ENCODE data around the gene ASPDH.
A peak's percentile ranks its signal among the peaks of the same experiment; 100 is the strongest.

The ASPDH gene

GRCh38 chr19:50513746-50514345 is at the start of gene ASPDH:
Gene ASPDH (minus strand): TSS chr19:50513913. CDS start chr19:50513823, 90 bp downstream.
- DNase-seq, result no peak

- no peak for DNase-seq
Observed at GRCh38 chr19:50562996-50563395, 49.3 kb upstream of the ASPDH start.

DNA sequence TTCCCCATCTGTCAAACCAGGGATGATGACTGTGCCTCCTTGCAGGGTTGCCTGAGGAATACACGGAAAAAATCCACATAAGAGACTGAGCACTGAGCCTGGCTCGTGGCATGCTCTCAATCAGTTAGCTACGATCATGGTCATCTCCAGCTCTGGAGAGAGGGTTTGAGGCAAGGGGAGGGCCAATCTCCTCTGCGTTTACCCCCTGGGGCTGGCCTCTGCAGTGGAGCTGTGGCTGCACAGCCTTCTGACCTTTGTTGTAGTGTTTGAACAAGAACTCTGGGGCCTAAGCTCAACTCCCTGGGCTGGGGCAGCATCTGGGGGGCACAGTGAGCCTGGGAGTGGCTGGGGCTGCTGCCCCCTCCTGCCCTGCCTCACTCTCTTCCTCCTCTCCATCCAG is 48.6 kb upstream of the ASPDH start:
- no peak for DNase-seq

- no peak for DNase-seq
Observed at GRCh38 chr19:50559636-50560035, 45.9 kb upstream of the ASPDH start.

- DNase-seq, result no peak
Observed at GRCh38 chr19:50558449-50558848, 44.7 kb upstream of the ASPDH start.

- DNase-seq, result no peak
Observed at GRCh38 chr19:50558039-50558438, 44.3 kb upstream of the ASPDH start.

- no peak for DNase-seq
Observed at GRCh38 chr19:50557009-50557613, 43.4 kb upstream of the ASPDH start.

DNA sequence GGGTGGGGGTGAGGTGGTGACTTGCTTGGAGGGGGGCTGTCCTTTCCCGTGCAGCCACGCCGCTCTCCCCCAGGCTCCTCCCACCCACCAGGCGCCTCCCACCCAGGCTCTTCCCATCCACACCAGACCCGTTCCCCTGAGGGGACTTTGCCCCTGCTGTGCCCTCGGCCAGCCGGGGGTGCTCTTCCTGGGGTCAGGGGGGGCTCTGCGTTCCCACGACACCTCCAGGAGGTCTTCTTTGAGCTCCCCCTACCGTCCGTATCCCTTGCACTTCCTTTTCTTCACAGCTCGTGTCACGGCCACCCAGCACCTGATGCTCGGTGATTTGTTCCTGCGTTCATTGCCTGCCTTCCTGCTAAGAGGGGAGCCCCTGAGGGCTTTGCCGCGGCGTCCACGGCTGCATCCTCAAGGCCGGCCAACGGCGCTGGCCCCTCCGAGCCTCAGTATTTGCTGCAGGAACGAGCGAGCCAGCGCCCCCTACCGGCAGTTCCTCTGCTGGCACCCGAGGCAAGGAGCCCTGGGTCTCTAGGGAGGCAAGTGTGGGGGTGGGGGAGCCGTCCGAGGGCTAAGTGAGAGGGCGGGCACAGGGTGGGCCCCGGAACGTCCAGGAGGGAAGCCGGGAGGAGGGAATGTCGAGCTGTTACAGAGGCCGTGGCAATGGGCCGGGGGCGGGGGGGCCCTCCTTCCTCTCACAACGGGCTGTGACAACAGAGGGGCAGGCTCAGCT is 42.7 kb upstream of the ASPDH start:
- peak; percentile 66 for DNase-seq

DNA sequence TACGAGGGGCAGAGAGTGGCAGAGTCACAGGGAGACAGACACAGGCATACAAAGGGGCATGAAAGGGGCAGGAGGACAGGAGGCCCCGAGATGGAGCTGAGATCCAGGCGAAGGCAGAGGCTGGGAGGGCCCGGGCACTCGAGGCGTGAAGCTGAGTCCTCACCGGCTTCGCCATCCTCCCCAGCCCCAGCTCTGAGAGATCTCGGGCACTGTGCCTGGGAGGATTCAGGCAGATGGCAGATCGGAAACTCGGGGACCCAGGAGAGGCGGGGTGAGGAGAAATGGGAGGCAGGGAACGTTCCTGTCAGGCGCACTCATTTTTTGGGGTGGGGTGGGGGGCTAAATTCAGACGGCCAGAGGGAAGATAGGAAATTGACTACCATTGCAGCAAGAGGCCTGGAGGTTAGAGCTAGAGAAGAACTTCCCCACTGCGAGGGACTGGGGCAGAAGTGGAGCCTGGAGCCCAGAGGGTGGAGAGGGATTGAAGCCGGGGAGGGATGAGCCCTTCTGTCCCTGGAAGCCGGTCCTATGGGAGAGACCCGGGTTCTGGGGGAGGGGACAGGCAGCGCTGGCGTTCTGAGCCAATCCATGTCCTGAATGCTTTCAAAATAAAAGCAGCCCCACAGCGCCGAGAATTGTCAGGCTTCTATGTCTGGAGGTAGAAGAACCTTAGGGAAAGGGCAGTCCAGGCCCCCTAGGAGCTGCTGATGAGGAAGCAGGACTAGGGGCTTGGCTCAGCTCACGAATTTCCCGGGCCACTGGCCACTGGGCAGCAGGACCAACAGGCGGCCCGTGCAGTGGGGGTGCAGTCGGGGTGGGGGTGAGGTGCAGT is 42.0 kb upstream of the ASPDH start:
- no peak for DNase-seq

- DNase-seq, result no peak
Observed at GRCh38 chr19:50555033-50555432, 41.3 kb upstream of the ASPDH start.

DNA sequence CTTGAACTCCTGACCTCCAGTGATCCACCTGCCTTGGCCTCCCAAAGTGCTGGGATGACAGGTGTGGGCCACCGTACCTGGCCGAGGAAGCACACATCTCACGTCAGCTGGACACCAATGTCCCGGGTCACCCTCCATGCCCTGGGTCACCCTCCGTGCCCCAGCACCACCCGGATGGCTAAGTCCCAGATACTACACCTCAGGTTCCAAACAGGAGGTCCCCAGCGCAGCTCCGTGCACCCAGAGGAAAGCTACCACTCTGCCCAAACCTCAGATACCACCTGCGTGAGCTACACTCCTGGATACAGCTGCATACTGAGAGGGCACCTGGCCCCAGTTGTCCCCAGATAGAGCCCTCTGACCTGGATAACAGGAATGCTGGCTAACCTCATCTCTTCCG is 40.5 kb upstream of the ASPDH start:
- DNase-seq, result no peak

GRCh38 chr19:50553134-50553703 is 39.5 kb upstream of the ASPDH start:
- DNase-seq, result no peak

- no peak for DNase-seq
Observed at GRCh38 chr19:50552540-50552939, 38.8 kb upstream of the ASPDH start.

- no peak for DNase-seq
Observed at GRCh38 chr19:50551715-50552187, 38.0 kb upstream of the ASPDH start.

DNA sequence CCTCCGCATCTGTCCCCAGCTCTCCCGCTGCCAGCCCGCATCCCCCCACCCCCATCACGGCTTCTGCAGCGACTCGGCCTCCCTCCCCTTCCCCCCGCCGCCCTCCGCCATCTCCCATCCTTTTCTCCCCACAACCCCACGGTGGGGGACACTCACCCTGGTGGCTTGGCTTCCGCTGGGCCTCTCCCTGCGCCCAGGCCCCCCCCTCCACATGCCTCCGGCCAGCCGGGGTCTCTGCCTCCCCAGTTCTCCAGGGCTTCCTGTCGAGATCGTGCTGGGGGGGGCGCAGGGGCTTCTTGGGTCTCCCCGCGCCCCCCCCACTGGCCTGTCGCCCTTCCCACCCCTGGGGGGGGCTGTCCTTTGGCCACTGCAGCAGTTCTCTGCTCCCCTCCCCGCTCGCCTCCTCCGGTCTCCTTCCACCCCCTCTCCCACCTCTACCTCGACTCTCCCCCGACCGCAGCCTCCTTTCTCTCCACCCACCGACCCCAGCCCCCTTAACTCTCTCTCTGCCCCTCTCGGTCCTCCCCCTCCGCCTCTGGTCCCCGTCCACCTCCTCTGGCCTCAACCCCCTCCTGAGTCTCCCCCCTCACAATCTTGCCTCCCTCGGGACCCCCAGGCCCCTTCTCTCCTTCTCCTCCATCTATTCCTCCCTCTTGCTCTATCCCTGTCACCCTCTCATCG is 37.5 kb upstream of the ASPDH start:
- DNase-seq, result no peak

- DNase-seq, result no peak
Observed at GRCh38 chr19:50550594-50550966, 36.9 kb upstream of the ASPDH start.

DNA sequence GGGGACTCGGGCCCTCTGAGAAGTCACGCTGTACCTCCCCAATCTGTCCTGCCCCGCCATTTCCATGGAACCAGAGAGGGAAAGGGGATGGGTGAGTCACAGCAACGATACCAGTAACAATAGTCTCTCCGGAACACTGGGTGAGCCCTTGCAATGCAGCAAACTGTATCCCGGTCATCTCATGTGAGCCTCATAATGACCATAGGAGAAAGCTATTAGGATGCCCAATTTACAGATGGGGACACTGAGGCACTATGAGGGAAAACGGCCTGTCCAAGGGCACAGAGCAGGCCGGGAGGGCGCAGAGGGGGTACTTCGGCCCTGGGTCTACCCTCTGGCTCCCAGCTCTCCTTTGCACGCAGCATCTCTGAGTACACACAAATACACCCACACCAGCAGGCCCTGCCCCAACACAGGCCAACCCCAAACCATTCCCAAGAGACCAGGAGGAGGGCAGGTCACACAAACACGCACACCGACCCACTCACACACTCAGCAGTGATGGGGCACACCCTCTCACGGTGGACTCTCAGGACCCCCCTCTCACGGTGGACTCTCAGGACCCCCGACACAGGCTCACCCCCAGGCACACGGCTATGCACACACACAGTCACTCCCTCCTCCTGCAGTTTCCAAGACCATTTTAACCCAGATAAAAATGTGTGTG is 36.3 kb upstream of the ASPDH start:
- DNase-seq, result no peak

- no peak for DNase-seq
Observed at GRCh38 chr19:50549059-50549926, 35.6 kb upstream of the ASPDH start.

DNA sequence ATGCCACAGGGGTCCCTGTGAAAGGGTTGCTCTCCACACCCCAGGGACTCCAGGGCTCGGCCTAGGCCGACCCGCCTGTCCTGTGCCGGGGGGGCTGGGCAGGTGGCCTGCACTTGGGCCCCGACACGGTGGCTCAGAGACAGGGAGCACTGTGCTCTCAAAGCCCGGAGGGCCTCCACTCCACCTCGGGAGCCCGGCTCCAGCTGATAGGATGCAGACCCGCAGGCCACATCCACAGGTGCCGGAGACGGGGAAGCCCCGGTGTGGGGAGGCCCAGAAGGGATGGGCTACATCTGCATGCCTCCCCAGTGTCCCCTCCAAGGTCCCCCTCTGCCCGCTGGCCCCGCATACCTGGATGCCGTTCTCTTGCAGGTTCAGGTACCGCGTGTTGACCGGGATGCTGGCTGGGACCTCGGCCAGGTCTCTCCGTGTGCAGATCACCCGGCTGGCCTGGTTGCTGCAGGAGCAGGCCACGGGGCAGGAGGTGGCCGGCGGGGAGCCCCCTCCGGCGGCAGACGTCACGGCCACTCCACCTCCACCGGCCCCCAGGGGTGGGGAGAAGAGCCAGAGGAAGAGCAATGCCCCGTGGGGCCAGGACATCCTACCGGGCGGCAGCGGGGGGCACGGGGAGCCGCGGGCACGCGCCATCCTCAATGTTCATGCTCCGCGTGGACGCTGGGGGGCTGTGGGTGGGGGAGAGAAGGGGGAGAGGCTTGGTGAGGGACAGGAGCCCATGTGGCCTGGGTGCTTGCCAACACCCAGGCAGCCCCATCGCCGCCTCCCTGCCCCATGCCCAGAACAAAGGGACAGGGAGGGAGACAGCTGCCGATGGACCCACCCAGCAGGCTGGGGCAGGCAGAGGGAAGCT is 34.7 kb upstream of the ASPDH start:
- DNase-seq, result no peak

Measured in activated gamma-delta T cell treated with Interleukin-2 at 50 U/mL for 16 hours (primary cell).